ENCODE results near the gene C9orf152. TPM values are rescaled to one million over a fixed set of nuclear protein-coding genes. Genes with fewer than 3 reads are reported as not detected.

C9orf152 gene
- total and polyA plus RNA-seq, 2 of the 13 experiments (the other 11 are each of a cell fraction or from before 2014, with no cell fraction given) = 0.24 to 0.48 TPM

DNA sequence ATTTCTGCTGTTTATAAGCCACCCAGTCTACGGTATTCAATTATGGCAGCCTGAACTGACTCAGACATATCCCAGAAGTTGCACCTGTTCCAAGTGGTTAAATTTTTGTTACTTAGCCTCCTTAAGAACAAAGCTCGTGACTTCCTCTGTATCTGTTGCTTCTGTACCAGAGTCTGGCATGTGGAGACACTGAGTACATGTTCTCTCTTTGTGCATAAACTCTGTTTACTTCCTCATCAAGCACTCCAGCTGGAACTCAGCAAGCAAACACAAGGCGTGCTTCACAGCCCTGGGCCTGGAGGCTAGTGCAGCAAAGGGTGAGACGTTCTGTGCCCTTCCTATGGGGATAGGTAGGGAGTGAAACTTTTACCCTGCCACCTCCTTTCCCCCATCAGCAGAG is 19.0 kb downstream of the C9orf152 start (continued):
- TF ChIP-seq, protein P1, sequence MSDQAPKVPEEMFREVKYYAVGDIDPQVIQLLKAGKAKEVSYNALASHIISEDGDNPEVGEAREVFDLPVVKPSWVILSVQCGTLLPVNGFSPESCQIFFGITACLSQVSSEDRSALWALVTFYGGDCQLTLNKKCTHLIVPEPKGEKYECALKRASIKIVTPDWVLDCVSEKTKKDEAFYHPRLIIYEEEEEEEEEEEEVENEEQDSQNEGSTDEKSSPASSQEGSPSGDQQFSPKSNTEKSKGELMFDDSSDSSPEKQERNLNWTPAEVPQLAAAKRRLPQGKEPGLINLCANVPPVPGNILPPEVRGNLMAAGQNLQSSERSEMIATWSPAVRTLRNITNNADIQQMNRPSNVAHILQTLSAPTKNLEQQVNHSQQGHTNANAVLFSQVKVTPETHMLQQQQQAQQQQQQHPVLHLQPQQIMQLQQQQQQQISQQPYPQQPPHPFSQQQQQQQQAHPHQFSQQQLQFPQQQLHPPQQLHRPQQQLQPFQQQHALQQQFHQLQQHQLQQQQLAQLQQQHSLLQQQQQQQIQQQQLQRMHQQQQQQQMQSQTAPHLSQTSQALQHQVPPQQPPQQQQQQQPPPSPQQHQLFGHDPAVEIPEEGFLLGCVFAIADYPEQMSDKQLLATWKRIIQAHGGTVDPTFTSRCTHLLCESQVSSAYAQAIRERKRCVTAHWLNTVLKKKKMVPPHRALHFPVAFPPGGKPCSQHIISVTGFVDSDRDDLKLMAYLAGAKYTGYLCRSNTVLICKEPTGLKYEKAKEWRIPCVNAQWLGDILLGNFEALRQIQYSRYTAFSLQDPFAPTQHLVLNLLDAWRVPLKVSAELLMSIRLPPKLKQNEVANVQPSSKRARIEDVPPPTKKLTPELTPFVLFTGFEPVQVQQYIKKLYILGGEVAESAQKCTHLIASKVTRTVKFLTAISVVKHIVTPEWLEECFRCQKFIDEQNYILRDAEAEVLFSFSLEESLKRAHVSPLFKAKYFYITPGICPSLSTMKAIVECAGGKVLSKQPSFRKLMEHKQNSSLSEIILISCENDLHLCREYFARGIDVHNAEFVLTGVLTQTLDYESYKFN (CRISPR knock-in tag; conservative IDR thresholded peaks at IDR 0.05) = peak; percentile 37
- no peak for TF ChIP-seq ZNF891 (CRISPR knock-in tag; IDR thresholded peaks at IDR 0.05)
- TF ChIP-seq, protein P2, sequence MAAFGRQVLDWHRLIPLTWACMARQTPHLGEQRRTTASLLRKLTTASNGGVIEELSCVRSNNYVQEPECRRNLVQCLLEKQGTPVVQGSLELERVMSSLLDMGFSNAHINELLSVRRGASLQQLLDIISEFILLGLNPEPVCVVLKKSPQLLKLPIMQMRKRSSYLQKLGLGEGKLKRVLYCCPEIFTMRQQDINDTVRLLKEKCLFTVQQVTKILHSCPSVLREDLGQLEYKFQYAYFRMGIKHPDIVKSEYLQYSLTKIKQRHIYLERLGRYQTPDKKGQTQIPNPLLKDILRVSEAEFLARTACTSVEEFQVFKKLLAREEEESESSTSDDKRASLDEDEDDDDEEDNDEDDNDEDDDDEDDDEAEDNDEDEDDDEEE (CRISPR knock-in tag; IDR thresholded peaks at IDR 0.05) = no peak
- no peak for TF ChIP-seq THYN1 (CRISPR knock-in tag; IDR thresholded peaks at IDR 0.05; ENCODE audit: borderline replicate concordance, low read depth)
- TF ChIP-seq, protein P3, sequence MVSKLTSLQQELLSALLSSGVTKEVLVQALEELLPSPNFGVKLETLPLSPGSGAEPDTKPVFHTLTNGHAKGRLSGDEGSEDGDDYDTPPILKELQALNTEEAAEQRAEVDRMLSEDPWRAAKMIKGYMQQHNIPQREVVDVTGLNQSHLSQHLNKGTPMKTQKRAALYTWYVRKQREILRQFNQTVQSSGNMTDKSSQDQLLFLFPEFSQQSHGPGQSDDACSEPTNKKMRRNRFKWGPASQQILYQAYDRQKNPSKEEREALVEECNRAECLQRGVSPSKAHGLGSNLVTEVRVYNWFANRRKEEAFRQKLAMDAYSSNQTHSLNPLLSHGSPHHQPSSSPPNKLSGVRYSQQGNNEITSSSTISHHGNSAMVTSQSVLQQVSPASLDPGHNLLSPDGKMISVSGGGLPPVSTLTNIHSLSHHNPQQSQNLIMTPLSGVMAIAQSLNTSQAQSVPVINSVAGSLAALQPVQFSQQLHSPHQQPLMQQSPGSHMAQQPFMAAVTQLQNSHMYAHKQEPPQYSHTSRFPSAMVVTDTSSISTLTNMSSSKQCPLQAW (CRISPR knock-in tag; IDR thresholded peaks at IDR 0.05) = peak; percentile 42; the same call in 1 of the 2 replicates
- TF ChIP-seq ETV5 (CRISPR knock-in tag; IDR thresholded peaks at IDR 0.05; ENCODE audit: borderline replicate concordance) = peak; percentile 29; the same call in 1 of the 2 replicates
- no peak for TF ChIP-seq MXD4 (CRISPR knock-in tag; IDR thresholded peaks at IDR 0.05)
- no peak for TF ChIP-seq ZNF616 (CRISPR knock-in tag; IDR thresholded peaks at IDR 0.05; ENCODE audit: low read depth)
- TF ChIP-seq, protein P4, sequence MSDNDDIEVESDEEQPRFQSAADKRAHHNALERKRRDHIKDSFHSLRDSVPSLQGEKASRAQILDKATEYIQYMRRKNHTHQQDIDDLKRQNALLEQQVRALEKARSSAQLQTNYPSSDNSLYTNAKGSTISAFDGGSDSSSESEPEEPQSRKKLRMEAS (IDR thresholded peaks at IDR 0.05) = peak; percentile 76
- no peak for TF ChIP-seq NR2F6 (IDR thresholded peaks at IDR 0.05)
- TF ChIP-seq NR2F6 (CRISPR knock-in tag; IDR thresholded peaks at IDR 0.05) = no peak
- no peak for TF ChIP-seq ZNF552 (CRISPR knock-in tag; IDR thresholded peaks at IDR 0.05; ENCODE audit: borderline replicate concordance)
- TF ChIP-seq, protein P5, sequence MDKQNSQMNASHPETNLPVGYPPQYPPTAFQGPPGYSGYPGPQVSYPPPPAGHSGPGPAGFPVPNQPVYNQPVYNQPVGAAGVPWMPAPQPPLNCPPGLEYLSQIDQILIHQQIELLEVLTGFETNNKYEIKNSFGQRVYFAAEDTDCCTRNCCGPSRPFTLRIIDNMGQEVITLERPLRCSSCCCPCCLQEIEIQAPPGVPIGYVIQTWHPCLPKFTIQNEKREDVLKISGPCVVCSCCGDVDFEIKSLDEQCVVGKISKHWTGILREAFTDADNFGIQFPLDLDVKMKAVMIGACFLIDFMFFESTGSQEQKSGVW (CRISPR knock-in tag; IDR thresholded peaks at IDR 0.05; ENCODE audit: borderline replicate concordance) = no peak
- TF ChIP-seq, protein P6, sequence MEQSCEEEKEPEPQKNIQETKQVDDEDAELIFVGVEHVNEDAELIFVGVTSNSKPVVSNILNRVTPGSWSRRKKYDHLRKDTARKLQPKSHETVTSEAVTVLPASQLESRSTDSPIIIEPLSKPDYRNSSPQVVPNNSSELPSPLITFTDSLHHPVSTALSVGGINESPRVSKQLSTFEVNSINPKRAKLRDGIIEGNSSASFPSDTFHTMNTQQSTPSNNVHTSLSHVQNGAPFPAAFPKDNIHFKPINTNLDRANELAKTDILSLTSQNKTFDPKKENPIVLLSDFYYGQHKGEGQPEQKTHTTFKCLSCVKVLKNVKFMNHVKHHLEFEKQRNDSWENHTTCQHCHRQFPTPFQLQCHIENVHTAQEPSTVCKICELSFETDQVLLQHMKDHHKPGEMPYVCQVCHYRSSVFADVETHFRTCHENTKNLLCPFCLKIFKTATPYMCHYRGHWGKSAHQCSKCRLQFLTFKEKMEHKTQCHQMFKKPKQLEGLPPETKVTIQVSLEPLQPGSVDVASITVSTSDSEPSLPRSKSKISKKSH (CRISPR knock-in tag; IDR thresholded peaks at IDR 0.05; ENCODE audit: borderline replicate concordance) = no peak
- no peak for TF ChIP-seq POLR2A (IDR thresholded peaks at IDR 0.05; ENCODE audit: insufficient read depth in 1 of 2, low read depth in 2 of 2, low read length in 2 of 2)
- TF ChIP-seq ZNF644 (CRISPR knock-in tag; IDR thresholded peaks at IDR 0.05; ENCODE audit: low read depth) = peak; percentile 56; the same call in 1 of the 2 replicates
- peak; percentile 53 for TF ChIP-seq ZFX (CRISPR knock-in tag; IDR thresholded peaks at IDR 0.05; ENCODE audit: low read depth)
- TF ChIP-seq, protein P7, sequence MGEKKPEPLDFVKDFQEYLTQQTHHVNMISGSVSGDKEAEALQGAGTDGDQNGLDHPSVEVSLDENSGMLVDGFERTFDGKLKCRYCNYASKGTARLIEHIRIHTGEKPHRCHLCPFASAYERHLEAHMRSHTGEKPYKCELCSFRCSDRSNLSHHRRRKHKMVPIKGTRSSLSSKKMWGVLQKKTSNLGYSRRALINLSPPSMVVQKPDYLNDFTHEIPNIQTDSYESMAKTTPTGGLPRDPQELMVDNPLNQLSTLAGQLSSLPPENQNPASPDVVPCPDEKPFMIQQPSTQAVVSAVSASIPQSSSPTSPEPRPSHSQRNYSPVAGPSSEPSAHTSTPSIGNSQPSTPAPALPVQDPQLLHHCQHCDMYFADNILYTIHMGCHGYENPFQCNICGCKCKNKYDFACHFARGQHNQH (CRISPR knock-in tag; IDR thresholded peaks at IDR 0.05) = 0 out of 2 replicates have a peak, but pooled peaks have one; percentile 41
- TF ChIP-seq, protein P8, sequence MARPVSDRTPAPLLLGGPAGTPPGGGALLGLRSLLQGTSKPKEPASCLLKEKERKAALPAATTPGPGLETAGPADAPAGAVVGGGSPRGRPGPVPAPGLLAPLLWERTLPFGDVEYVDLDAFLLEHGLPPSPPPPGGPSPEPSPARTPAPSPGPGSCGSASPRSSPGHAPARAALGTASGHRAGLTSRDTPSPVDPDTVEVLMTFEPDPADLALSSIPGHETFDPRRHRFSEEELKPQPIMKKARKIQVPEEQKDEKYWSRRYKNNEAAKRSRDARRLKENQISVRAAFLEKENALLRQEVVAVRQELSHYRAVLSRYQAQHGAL (CRISPR knock-in tag; IDR thresholded peaks at IDR 0.05; ENCODE audit: not compliant biosample characterization) = no peak
- no peak for TF ChIP-seq ZNF234 (CRISPR knock-in tag; conservative IDR thresholded peaks at IDR 0.05)

Measured in HepG2 (cell line).